Tibial nerve (tissue), 4 donors: ENCODE data around the gene CYBRD1. TPM values are rescaled to one million over a fixed set of nuclear protein-coding genes. Genes with fewer than 3 reads are reported as not detected.
A peak's percentile ranks its signal among the peaks of the same experiment; 100 is the strongest.

Experiments
- DNase-seq, 2 donors: peaks; one replicate each; pipeline ENCODE4 v3.0.0-alpha.2; 2019; ENCODE audit warnings: low spot score in 2 of 2
- H3K27ac ChIP-seq, 4 donors: fragments of 200-600 bp; sonication (generic) in 3 of 4; one replicate each; pipeline ENCODE4 v1.5.1; 2017 to 2019; ENCODE audit warnings: mild to moderate bottlenecking in 1 of 4
- H3K27me3 ChIP-seq, 2 donors: fragments of 200-600 bp; sonication (generic) in 1 of 2; one replicate each; pipeline versions ENCODE4 v1.5.1 to v1.6.0; 2017 to 2019
- H3K36me3 ChIP-seq, 3 donors: fragments of 200-600 bp; sonication (generic); one replicate each; pipeline ENCODE4 v1.5.1; 2018 to 2019
- H3K4me1 ChIP-seq, 4 donors: fragments of 200-600 bp; sonication (generic) in 3 of 4; one replicate each; pipeline ENCODE4 v1.5.1; 2017 to 2019
- H3K4me3 ChIP-seq, 4 donors: fragments of 200-600 bp; sonication (generic) in 3 of 4; one replicate each; pipeline ENCODE4 v1.5.1; 2017 to 2019; ENCODE audit warnings: mild to moderate bottlenecking in 1 of 4, moderate library complexity in 1 of 4
- H3K9me3 ChIP-seq, 4 donors: fragments of 200-600 bp; sonication (generic) in 3 of 4; one replicate each; pipeline ENCODE4 v1.5.1; 2017 to 2019
- CTCF ChIP-seq, 5 experiments: fragments of 200-600 bp in 3 of 5; fragments of 450-650 bp in 2 of 5; sonication (generic) in 3 of 5; IDR thresholded peaks; one replicate each; pipeline ENCODE4 v1.5.1; 2016 to 2019; ENCODE audit warnings: antibody characterized with exemption in 5 of 5, mild to moderate bottlenecking in 3 of 5, moderate library complexity in 2 of 5
- EP300 ChIP-seq, 2 donors: sonication (generic); formaldehyde crosslinking; IDR thresholded peaks; one replicate each; pipeline ENCODE4 v1.6.1; 2017; ENCODE audit warnings: antibody characterized with exemption in 2 of 2, mild to moderate bottlenecking in 1 of 2
- POLR2A ChIP-seq, 2 donors: fragments of 450-650 bp; IDR thresholded peaks; one replicate each; pipeline ENCODE4 v1.6.1; 2017; ENCODE audit warnings: antibody characterized with exemption in 2 of 2, mild to moderate bottlenecking in 2 of 2, moderate library complexity in 2 of 2
- WGBS, 2 donors: methylation state at CpG; one replicate each; pipeline ENCODE4 v1.1.5; 2018; 5-methylcytosine and 5-hydroxymethylcytosine counted together
- total RNA-seq, 4 donors: library from RNA; depleted of rRNA; stranded (reverse); fragments of >200 nt; gene quantifications; one replicate each; pipeline ENCODE4 v1.1.0, GENCODE V29; 2016

The CYBRD1 gene
- total RNA-seq, 4 donors from 2014 or later, result 215 to 471 (median 401) TPM

GRCh38 chr2:171515672-171516298 lies 6.5 kb upstream of the CYBRD1 start:
- H3K4me3 ChIP-seq, result no peak overlapping the region
- H3K9me3 ChIP-seq, result no peaks in the 10 kb centered on the region
- H3K27ac ChIP-seq, result no peak overlapping the region
- 55 to 60% methylated on average over 6 of the region's 6 CpGs for WGBS, 2 donors
- peaks cover 0 to 7% (median 0%) of the 10 kb centered on the region in 4 donors for H3K4me1 ChIP-seq
- no peaks in the 10 kb centered on the region for H3K36me3 ChIP-seq
- H3K27me3 ChIP-seq, result no peaks in the 10 kb centered on the region
- no peak for TF ChIP-seq POLR2A (IDR thresholded peaks at IDR 0.05)
- no peak for TF ChIP-seq EP300 (IDR thresholded peaks at IDR 0.05)
- TF ChIP-seq CTCF (IDR thresholded peaks at IDR 0.05), result no peak
- no peak for DNase-seq

- Histone ChIP-seq H3K4me1 (peaks cover 0 to 17% (median 0%) of the 10 kb centered on the region in 4 donors), H3K27me3 (no peaks in the 10 kb centered on the region), H3K4me3 (no peak overlapping the region), H3K36me3 (no peaks in the 10 kb centered on the region), H3K9me3 (no peaks in the 10 kb centered on the region), H3K27ac (no peak overlapping the region)
- DNase-seq, result no peak
- TF ChIP-seq CTCF (IDR thresholded peaks at IDR 0.05), result no peak
- TF ChIP-seq EP300 (IDR thresholded peaks at IDR 0.05), result no peak
- no peak for TF ChIP-seq POLR2A (IDR thresholded peaks at IDR 0.05)
- 79 to 84% methylated on average over 5 of the region's 5 CpGs for WGBS, 2 donors
Observed at GRCh38 chr2:171516793-171517192, 5.5 kb upstream of the CYBRD1 start.

- Histone ChIP-seq H3K27me3 (no peaks in the 10 kb centered on the region), H3K4me3 (no peak overlapping the region), H3K27ac (no peak overlapping the region), H3K4me1 (peaks cover 0 to 33% (median 9%) of the 10 kb centered on the region in 4 donors), H3K36me3 (no peaks in the 10 kb centered on the region), H3K9me3 (no peaks in the 10 kb centered on the region)
- no peak for TF ChIP-seq POLR2A (IDR thresholded peaks at IDR 0.05)
- no peak for TF ChIP-seq EP300 (IDR thresholded peaks at IDR 0.05)
- TF ChIP-seq CTCF (IDR thresholded peaks at IDR 0.05), result no peak
- DNase-seq, result no peak
- WGBS, 2 donors, result 76 to 80% methylated on average over 5 of the region's 5 CpGs
Observed at GRCh38 chr2:171520471-171520870, 1.8 kb upstream of the CYBRD1 start.

- DNase-seq, result no peak
- Histone ChIP-seq H3K4me3 (peak overlapping the region; percentile 65 to 97 (median 76)), H3K27ac (peak overlapping the region; percentile 89 to 97 (median 95)), H3K36me3 (no peaks in the 10 kb centered on the region), H3K9me3 (no peaks in the 10 kb centered on the region), H3K27me3 (no peaks in the 10 kb centered on the region), H3K4me1 (peaks cover 0 to 41% (median 10%) of the 10 kb centered on the region in 4 donors)
- 46 to 57% methylated on average over 5 of the region's 5 CpGs for WGBS, 2 donors
- TF ChIP-seq EP300 (IDR thresholded peaks at IDR 0.05) (no peak), POLR2A (IDR thresholded peaks at IDR 0.05) (no peak), CTCF (IDR thresholded peaks at IDR 0.05) (no peak)
Observed at GRCh38 chr2:171521361-171522051, 768 bp upstream of the CYBRD1 start.

- no peaks in the 10 kb centered on the region for H3K27me3 ChIP-seq
- H3K9me3 ChIP-seq, result no peaks in the 10 kb centered on the region
- DNase-seq, result no peak
- peak overlapping the region; percentile 89 to 97 (median 95) for H3K27ac ChIP-seq
- 0% methylated on average over 1 to 22 of the region's 29 CpGs for WGBS, 2 donors
- peak overlapping the region; percentile 65 to 97 (median 76) for H3K4me3 ChIP-seq
- H3K4me1 ChIP-seq, result peaks cover 0 to 54% (median 10%) of the 10 kb centered on the region in 4 donors
- TF ChIP-seq EP300 (IDR thresholded peaks at IDR 0.05), result no peak
- TF ChIP-seq CTCF (IDR thresholded peaks at IDR 0.05), result no peak
- TF ChIP-seq POLR2A (IDR thresholded peaks at IDR 0.05), result no peak
- no peaks in the 10 kb centered on the region for H3K36me3 ChIP-seq
Observed at GRCh38 chr2:171522788-171523087, 464 bp downstream of the CYBRD1 start.
